PC-3 (cell line): ENCODE data around the gene MAP2K3. TPM values are rescaled to one million over a fixed set of nuclear protein-coding genes. Genes with fewer than 3 reads are reported as not detected.

Experiments
- ATAC-seq: fragments of 200-7000 bp; cut with Tn5 transposase; 2 replicates; pipeline ENCODE4 v1.9.1; 2020; ENCODE audit warnings: mild to moderate bottlenecking, moderate library complexity
- BruUV-seq: library from RNA; stranded (reverse); fragments of 400-500 nt; replicated peaks from 2 replicates; lab custom pipeline; 2021; lab: Mats Ljungman, UMichigan
- CTCF ChIA-PET: fragments of 300-600 bp; sonication (Branson Sonifier 250); formaldehyde crosslinking; loops from one replicate; lab custom pipeline; 2022; ENCODE audit warnings: antibody characterized with exemption; lab: Charles Lee
- POLR2A ChIA-PET: fragments of 300-600 bp; sonication (Branson Sonifier 250); formaldehyde crosslinking; loops from one replicate; lab custom pipeline; 2022; ENCODE audit warnings: antibody characterized with exemption; ENCODE audit not compliant: unreplicated experiment; lab: Charles Lee
- DNase-seq: peaks from one replicate; pipeline ENCODE4 v3.0.0-alpha.2; 2015
- H2AFZ ChIP-seq: fragments of 300-600 bp; sonication (generic); 2 replicates; pipeline ENCODE4 v1.6.0; 2016; ENCODE audit warnings: antibody characterized with exemption, low read length
- H3F3A ChIP-seq: fragments of 300-600 bp; sonication (generic); one replicate; pipeline ENCODE4 v1.6.0; 2017; ENCODE audit warnings: antibody characterized with exemption, low read length, control low read depth, mild to moderate bottlenecking; ENCODE audit not compliant: unreplicated experiment
- H3K27ac ChIP-seq: fragments of 300-600 bp; sonication (generic); 2 replicates; pipeline ENCODE4 v1.5.1; 2016; ENCODE audit warnings: mild to moderate bottlenecking, low read length
- H3K27me3 ChIP-seq: fragments of 300-600 bp; sonication (generic); 2 replicates; pipeline ENCODE4 v1.6.1; 2016; ENCODE audit warnings: low read length, mixed read lengths
- H3K36me3 ChIP-seq: fragments of 300-600 bp; sonication (generic); 2 replicates; pipeline ENCODE4 v1.6.1; 2016; ENCODE audit warnings: low read depth, mixed run types, low read length, mixed read lengths
- H3K4me1 ChIP-seq: fragments of 300-600 bp; sonication (generic); 2 replicates; pipeline ENCODE4 v1.5.1; 2016; ENCODE audit warnings: low read length; ENCODE audit not compliant: insufficient read depth
- H3K4me2 ChIP-seq: fragments of 300-600 bp; sonication (generic); 2 replicates; pipeline ENCODE4 v1.6.0; 2016; ENCODE audit warnings: low read length
- H3K4me3 ChIP-seq: fragments of 300-600 bp; sonication (generic); 2 replicates; pipeline ENCODE4 v1.5.1; 2016; ENCODE audit warnings: mild to moderate bottlenecking, low read length, mixed read lengths
- H3K79me2 ChIP-seq: fragments of 300-600 bp; sonication (generic); 2 replicates; pipeline ENCODE4 v1.6.1; 2017; ENCODE audit warnings: low read length, mixed read lengths
- H3K9ac ChIP-seq: fragments of 300-600 bp; sonication (generic); 2 replicates; pipeline ENCODE4 v1.6.0; 2016; ENCODE audit warnings: mild to moderate bottlenecking, low read length
- H3K9me2 ChIP-seq: fragments of 300-600 bp; sonication (generic); replicated peaks from 2 replicates; pipeline ENCODE4 v1.6.1; 2016; ENCODE audit warnings: mixed run types, low read length, mixed read lengths
- H3K9me3 ChIP-seq: fragments of 300-600 bp; sonication (generic); 2 replicates; pipeline ENCODE4 v1.6.1; 2016; ENCODE audit warnings: low read length, mixed read lengths
- H4K20me1 ChIP-seq: fragments of 300-600 bp; sonication (generic); 2 replicates; pipeline ENCODE4 v1.6.1; 2016; ENCODE audit warnings: low read length, mixed read lengths
- EZH2 ChIP-seq: fragments of 300-600 bp; sonication (generic); IDR thresholded peaks from one replicate; pipeline ENCODE4 v1.6.1; 2017; ENCODE audit warnings: antibody characterized with exemption, mild to moderate bottlenecking, low read length; ENCODE audit not compliant: unreplicated experiment
- EZH2phosphoT487 ChIP-seq: fragments of 300-600 bp; sonication (generic); IDR thresholded peaks from 2 replicates; pipeline ENCODE4 v1.6.1; 2018; ENCODE audit warnings: mild to moderate bottlenecking, antibody characterized with exemption, low read length, borderline replicate concordance
- intact Hi-C: fragments of 100-400 bp; cut with micrococcal nuclease; formaldehyde crosslinking; loops from 2 replicates; pipeline ENCODE4 v1.9.0; 2023
- total RNA-seq: library from RNA; depleted of rRNA; stranded (reverse); fragments of >200 nt; gene quantifications from 2 replicates; pipeline ENCODE4 v1.2.3, GENCODE V29; 2014
- TF ChIP-seq, protein P1 (sequence below): fragments of 300-600 bp; sonication (generic); conservative IDR thresholded peaks from 2 replicates; pipeline ENCODE4 v1.5.1; 2017; ENCODE audit warnings: antibody characterized with exemption, low read depth, mild to moderate bottlenecking, low read length

The MAP2K3 gene
- total RNA-seq, 1 experiment from 2014 or later = 54.0 TPM

DNA sequence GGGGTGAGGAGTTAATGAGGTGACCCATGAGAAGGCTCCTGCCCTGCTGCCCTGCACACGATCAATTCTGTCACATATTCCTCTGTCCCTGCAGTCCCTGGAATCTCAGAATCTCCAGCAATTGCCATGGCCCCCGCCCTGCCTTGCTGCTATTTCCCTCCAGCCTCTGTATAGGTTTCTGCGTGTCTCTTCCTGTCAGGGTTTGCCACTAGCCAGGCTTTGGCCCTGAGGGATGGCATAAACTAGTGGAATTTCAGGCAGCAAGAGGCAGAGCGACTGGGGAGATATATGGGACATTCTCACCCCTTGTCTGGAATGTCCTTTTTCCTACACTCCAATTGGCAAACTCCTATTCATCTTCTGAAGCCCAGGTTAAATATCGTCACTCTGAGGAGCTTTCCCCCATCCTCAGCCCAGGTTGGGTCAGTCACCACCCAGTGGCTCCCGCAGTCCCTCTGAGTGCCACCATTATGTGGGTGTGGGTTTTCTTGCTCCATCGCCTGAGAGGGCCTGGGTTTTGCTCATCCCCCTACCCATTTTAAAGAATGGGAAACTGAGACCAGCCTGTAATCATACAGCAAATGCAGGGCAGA, 15.8 kb upstream of the MAP2K3 start:
- Histone ChIP-seq H3F3A (no peaks in the 10 kb centered on the region), H3K36me3 (no peaks in the 10 kb centered on the region), H3K4me2 (no peak overlapping the region), H3K9me3 (no peaks in the 10 kb centered on the region), H3K27me3 (no peaks in the 10 kb centered on the region), H2AFZ (no peak overlapping the region), H3K79me2 (no peaks in the 10 kb centered on the region), H3K9me2 (no peaks in the 10 kb centered on the region), H3K9ac (no peak overlapping the region), H3K4me1 (no peaks in the 10 kb centered on the region), H4K20me1 (no peaks in the 10 kb centered on the region), H3K4me3 (no peak overlapping the region), H3K27ac (no peak overlapping the region)
- intact Hi-C loops = no loop called here
- POLR2A ChIA-PET = no interaction called here
- no TSS peak for BruUV-seq
- CTCF ChIA-PET = no interaction called here
- ATAC-seq (no peak), DNase-seq (no peak)
- TF ChIP-seq, protein P1, sequence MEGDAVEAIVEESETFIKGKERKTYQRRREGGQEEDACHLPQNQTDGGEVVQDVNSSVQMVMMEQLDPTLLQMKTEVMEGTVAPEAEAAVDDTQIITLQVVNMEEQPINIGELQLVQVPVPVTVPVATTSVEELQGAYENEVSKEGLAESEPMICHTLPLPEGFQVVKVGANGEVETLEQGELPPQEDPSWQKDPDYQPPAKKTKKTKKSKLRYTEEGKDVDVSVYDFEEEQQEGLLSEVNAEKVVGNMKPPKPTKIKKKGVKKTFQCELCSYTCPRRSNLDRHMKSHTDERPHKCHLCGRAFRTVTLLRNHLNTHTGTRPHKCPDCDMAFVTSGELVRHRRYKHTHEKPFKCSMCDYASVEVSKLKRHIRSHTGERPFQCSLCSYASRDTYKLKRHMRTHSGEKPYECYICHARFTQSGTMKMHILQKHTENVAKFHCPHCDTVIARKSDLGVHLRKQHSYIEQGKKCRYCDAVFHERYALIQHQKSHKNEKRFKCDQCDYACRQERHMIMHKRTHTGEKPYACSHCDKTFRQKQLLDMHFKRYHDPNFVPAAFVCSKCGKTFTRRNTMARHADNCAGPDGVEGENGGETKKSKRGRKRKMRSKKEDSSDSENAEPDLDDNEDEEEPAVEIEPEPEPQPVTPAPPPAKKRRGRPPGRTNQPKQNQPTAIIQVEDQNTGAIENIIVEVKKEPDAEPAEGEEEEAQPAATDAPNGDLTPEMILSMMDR = no peak
- TF ChIP-seq EZH2phosphoT487 = no peak
- TF ChIP-seq EZH2 = no peak

DNA sequence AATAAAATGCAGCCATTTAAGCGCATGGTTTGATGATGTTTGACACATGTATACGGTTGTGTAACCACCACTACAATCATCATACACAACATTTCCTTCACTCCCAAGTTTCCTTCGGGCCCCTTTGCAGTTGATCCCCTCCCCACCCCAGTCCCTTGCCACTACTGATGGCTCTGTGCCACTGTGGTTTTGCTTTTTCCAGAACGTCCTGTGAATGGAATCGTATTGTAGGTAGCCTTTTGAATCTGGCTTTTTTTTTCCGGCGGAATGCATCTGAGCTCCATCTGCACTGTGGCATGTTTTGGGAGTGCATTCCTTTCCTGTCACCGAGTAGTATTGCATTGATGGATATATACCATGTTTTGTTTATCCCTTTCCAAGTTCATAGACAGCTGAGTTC, 15.1 kb upstream of the MAP2K3 start:
- intact Hi-C loops = no loop called here
- TF ChIP-seq EZH2phosphoT487 (no peak), EZH2 (no peak)
- TF ChIP-seq, protein P1 = no peak
- Histone ChIP-seq H3K4me3 (no peak overlapping the region), H3K4me2 (no peak overlapping the region), H3K9ac (no peak overlapping the region), H3K4me1 (no peaks in the 10 kb centered on the region), H4K20me1 (no peaks in the 10 kb centered on the region), H3K27ac (no peak overlapping the region), H3K36me3 (no peaks in the 10 kb centered on the region), H3K79me2 (no peaks in the 10 kb centered on the region), H3K9me3 (no peaks in the 10 kb centered on the region), H3K27me3 (no peaks in the 10 kb centered on the region), H3K9me2 (no peaks in the 10 kb centered on the region), H2AFZ (no peak overlapping the region), H3F3A (no peaks in the 10 kb centered on the region)
- DNase-seq (no peak), ATAC-seq (no peak)
- ChIA-PET POLR2A (no interaction called here), CTCF (no interaction called here)
- BruUV-seq = no TSS peak

DNA sequence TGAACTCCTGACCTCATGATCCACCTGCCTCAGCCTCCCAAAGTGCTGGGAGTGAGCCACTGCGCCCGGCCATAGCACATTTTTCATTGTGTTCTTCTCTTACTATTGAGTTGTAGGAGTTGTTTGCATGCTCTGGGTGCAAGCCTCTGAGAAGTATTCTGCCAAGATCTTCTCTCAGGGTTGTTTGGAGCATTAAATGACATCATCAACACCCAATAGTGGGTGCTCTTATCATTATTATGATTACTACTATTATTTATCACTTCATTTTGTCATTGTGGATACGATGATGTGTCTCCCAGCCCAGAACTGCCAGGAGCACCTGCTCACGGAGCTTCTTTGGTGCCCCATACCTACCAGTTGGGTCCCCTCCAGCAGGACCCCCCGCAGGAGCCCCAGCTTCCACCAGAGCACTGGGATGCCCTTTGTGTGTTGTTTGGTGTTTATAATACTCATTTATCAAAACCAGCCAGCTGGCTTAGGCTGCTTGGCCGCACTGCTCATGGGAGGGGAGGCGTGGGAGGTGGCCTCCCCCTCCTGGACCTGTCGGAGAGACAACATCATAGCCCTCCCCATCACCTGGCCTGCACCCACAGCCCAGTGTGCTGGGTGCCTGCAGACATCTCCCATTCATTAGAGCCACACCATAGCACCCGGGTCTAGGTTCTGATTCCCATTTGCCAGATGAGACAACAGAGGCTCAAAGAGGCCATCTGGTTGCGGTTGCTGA, 12.9 kb upstream of the MAP2K3 start:
- ChIA-PET CTCF (no interaction called here), POLR2A (no interaction called here)
- BruUV-seq = no TSS peak
- H3K4me1 ChIP-seq = peaks cover 14% of the 10 kb centered on the region
- no peaks in the 10 kb centered on the region for H3F3A ChIP-seq
- DNase-seq (no peak), ATAC-seq (no peak)
- H3K27me3 ChIP-seq = no peaks in the 10 kb centered on the region
- no peaks in the 10 kb centered on the region for H3K36me3 ChIP-seq
- H3K27ac ChIP-seq = no peak overlapping the region
- no peak overlapping the region for H3K4me3 ChIP-seq
- no peaks in the 10 kb centered on the region for H3K79me2 ChIP-seq
- TF ChIP-seq EZH2phosphoT487 (no peak), EZH2 (no peak)
- TF ChIP-seq, protein P1 = no peak
- H3K9me3 ChIP-seq = no peaks in the 10 kb centered on the region
- H3K9ac ChIP-seq = no peak overlapping the region
- H3K4me2 ChIP-seq = no peak overlapping the region
- no peak overlapping the region for H2AFZ ChIP-seq
- intact Hi-C loops = no loop called here
- H3K9me2 ChIP-seq = no peaks in the 10 kb centered on the region
- no peaks in the 10 kb centered on the region for H4K20me1 ChIP-seq
